Measurements from ENCODE around the gene SPATA9. TPM values are rescaled to one million over a fixed set of nuclear protein-coding genes. Genes with fewer than 3 reads are reported as not detected.

Gene SPATA9
- total and polyA plus RNA-seq, 2 of the 13 experiments (the other 11 are each of a cell fraction or from before 2014, with no cell fraction given) = not detected

DNA sequence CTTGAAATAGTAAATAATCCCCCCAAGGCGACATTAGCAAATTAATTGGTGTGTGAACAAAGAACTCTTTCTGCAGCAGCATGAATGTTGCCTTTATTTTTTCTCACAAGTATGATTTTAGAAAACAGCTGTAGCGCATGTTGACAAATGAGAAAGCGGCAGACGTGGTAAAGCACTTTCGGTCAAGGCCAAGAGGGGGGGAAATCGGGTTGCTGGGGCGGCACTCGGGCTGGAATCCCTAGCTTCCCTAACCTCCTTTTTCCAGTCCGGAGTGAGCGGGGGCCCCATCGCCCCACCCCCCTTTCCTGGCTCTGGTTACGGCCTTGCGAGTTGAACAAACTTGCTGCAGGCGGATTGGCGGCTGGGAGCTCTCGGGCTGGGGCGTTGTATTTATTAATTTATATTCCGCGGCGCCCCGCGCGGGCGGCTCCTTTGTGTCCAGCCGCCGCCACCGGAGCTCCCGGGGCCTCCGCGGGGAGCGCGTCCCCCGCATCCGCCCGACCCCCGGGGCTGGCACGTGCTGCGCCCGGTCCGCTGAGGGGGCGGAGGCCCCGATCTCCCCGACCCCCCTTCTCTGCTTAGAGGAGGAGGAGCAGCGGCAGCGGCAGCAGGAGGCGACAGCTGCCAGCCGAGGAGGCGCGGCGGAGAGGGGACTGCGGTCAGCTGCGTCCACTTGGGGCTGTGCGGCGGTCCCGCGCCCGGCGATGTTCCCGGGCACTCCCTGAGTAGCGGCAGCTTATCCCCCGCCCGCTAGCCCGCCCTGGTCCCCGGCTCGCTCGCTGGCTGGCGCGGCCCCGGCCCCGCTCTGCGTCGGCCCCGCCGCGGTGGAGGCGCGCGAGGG is 48.2 kb upstream of the SPATA9 start, which contains the start of gene RHOBTB3 (continued):
- TF ChIP-seq BORCS8-MEF2B (CRISPR knock-in tag; IDR thresholded peaks at IDR 0.05) (no peak; the same call in 1 of the 2 replicates), AKAP8 (CRISPR knock-in tag; IDR thresholded peaks at IDR 0.05) (no peak), SNAPC2 (CRISPR knock-in tag; IDR thresholded peaks at IDR 0.05) (no peak; the same call in 1 of the 2 replicates), GTF3A (CRISPR knock-in tag; conservative IDR thresholded peaks at IDR 0.05) (0 out of 2 replicates have a peak, but pooled peaks have one; percentile 22), RFX1 (IDR thresholded peaks at IDR 0.05) (no peak), HIC2 (CRISPR knock-in tag; IDR thresholded peaks at IDR 0.05; ENCODE audit: low read depth) (no peak), ATF7-NPFF (CRISPR knock-in tag; IDR thresholded peaks at IDR 0.05; ENCODE audit: low read depth) (no peak), EEA1 (CRISPR knock-in tag; IDR thresholded peaks at IDR 0.05; ENCODE audit: borderline replicate concordance) (peak; percentile 11; the same call in 1 of the 2 replicates), ZC3H4 (CRISPR knock-in tag; IDR thresholded peaks at IDR 0.05; ENCODE audit: borderline replicate concordance) (no peak), ZBTB26 (CRISPR knock-in tag; IDR thresholded peaks at IDR 0.05; ENCODE audit: borderline replicate concordance) (no peak)
